Measurements from ENCODE around the gene LCP1.

Gene LCP1

DNA sequence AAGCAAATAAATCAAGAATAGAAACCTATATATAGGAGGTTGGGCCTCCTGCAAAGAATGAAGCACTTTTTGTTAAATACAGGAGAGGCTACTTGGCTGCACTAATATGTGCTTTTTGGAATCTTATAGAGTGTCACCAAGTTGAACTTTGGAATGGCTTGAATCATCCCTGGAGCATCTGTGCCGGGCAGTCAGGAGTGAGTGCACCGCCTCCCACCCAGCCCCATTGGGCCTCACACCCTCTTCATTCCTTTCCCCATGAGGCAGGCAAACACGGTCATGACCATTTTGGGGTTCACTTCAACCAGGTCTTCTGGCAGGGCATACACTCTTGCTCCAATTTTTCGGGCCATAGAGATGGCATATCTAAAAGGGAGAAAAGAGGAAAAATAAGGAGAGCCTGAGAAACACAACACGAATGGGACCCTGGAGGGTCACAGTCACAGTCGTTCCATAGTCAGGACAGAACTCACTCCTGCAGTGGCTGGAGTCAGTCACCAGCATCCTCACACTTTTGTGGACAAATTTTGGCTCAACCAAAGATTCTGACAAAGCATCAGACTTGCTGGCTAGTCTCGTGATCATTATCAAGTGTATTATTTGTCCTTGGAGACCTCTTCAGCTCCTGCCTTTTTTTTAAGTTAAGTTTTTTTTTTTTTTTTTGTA, 54.5 kb downstream of the LCP1 start:
- DNase-seq (ENCODE audit: low spot score), result no peak

DNA sequence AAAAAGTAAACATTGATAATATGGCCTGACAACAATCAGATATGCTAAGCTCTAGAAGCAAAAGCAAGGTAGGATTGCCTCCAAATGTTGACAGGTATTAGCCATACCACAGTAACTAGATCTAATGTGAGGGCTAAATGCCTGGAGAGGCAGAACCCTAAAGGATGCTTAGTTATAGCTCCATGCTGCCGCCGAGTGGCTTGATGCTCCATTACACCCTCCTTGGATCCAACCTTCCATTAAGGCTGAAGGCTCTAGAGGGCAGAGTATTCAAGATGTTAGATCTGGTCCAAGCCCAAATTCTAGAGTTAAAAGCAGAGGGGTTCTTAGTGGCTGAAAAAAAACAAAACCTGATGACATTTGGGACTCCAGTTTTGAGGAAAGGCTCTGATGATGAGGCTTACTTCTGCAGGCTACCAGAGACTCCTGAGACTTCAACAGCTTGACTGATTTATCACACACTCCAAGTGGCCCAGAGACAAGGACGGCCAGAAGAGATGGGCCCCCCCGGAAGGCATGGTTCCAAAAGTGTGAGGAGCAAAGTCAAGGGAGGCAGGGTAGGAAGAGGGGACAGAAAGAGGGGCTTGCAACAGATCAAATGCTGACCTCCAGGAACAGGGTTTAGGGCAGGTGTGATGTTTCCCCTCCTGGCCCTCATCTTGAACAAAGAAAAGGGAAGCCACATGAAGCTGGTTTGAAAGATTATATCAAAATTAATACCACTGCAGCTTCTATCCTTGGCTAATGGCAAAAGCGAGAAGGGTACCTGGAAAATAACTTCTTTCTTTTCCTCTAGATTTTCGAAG, 55.2 kb downstream of the LCP1 start:
- DNase-seq (ENCODE audit: low spot score), result peak; percentile 68

DNA sequence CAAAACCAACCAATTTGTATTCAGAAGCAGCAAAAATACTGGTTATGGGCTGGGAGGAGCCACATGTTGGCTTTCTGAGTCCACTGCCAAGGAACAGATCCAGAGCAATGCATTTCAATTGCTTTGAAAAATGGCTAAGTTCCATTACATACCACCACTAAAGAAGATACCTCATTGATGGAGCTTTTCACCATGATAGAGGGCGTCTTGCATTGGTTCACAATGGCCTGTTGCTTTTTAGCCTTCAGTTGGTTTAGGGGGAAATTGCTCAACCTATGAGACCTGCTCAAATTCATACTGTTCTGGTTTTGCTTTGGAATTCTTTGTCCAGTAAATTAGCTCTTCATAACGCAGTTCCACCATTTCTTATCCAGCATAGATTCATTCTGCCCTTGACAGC, 55.9 kb downstream of the LCP1 start:
- DNase-seq (ENCODE audit: low spot score), result no peak

DNA sequence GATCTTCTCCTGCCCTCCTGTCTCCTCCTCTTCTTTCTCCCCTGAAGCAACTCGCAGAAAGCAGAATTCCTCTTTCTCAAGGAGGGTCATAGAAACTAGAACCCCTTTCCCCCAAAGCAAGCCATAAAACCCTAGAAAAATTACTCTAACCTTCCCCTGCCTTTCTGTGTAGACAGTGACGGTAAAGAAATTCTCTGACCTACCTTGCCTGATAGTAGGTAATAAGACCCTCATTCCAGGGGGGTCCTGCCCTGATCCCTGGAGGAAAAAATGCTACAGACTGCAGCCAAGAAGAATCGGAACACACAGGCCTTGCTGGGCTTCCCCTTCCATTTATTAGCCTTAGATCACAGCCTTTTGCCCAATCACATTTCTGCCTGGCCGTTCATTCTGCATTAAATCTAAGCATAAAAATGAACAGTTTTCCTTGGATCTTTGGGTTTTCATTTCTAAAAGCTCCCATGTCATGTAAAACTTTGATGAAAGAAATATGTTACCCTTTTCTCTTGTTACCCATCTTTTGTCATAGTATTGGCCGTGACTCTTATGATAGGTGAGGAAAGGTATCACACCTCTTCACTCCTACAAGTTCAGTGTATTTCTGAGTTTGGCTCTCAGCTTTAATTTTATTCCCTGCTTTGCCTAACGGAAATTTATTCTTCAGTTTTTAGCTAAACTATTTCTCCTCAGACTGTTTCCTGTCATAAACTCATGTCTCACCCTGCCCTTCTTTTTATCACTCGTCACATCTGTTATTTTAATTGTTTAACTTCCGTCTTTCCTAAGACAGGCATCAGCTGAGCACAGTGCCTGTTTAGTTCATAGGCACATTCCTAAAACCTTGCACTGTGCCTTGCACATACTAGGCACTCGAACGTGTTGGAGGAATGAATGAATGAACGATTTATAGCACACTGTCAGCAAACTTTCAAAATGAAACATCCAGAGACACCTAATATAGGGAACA, 56.7 kb downstream of the LCP1 start:
- no peak for DNase-seq (ENCODE audit: low spot score)

DNA sequence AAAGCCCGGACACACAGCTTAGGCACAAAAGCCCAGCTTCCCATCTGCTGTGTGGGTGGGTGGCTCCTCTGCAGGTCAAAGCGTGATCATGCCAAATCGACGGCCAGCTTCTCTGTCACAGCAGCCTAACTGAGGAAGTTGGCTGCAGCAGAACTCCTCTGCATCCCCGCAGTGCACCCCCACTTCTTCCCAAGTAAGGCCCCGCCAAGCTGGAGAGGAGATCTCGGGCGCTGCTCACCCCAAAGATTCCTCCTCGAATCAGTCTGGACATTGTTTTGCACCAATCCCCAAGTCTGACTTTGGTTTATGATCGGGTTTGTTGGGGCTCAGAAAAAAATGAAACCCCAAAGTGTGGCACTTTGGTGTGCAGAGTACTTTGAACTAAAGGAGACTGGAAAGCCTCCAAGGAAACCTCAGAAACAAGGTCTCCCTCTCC, 57.4 kb downstream of the LCP1 start:
- peak; percentile 13 for DNase-seq (ENCODE audit: low spot score)

DNA sequence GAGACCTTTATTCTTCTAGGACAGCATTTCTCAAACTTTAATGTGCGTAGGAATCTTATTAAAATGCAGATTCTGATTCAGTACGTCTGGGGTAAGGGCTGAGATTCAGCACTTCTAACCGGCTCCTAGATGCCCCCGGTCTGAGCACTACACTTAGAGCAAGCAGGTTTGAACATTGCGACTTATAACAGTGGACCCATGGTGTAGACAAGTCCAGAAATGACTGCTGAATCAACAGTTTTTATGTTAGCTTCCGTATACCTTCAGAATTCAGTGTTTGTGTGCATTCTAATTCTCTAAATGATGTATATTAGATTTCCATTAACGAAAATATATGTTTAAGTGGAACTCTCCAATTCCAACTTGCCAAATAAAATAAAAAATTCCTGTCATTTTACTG, 59.7 kb downstream of the LCP1 start:
- DNase-seq (ENCODE audit: low spot score), result no peak

DNA sequence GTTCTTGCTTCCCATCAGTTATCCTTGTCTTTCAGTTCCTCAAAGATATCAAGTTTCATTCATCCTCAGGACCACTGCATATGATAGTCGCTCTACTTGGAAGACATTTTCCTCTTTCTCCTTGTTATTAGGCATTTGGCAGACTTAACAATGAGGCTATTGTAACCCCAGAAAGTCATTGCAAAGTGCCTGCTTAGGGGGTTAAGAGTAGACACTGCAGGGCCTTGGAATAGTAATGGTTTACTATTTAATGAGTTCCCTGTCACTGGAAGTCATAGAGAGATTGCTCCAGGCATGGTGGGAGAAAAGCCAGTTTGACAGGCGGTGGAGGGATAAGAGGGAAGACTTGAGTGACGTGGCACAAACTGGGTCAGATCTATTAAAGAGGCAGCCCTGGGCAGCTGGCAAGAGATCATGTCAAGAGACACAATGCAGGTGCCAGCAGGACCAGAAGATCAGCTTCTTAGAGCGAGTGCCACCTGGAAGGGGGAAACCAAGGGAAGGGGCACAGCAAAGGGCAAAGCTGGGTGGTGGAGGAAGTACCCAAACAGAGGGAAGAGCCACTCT, 60.3 kb downstream of the LCP1 start:
- no peak for DNase-seq (ENCODE audit: low spot score)

DNA sequence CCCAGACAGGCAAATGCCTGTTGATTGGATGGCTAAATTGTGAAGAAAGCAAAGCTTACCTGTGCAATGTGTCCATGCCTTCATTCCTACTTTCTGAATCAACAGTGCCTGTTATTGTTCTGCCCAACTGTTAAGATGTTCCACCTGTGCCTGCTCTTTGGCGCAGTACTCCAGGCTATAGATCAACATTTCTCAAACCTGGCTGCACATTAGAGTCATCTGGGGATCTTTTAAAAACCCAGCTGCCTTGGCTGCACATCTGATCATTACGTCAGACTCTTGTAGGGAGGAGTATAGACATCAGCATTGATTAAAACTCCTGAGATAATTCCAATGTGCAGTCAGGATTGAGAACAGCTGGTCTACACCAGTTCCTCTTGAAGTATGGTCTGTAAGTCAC, 60.9 kb downstream of the LCP1 start:
- DNase-seq (ENCODE audit: low spot score), result no peak

DNA sequence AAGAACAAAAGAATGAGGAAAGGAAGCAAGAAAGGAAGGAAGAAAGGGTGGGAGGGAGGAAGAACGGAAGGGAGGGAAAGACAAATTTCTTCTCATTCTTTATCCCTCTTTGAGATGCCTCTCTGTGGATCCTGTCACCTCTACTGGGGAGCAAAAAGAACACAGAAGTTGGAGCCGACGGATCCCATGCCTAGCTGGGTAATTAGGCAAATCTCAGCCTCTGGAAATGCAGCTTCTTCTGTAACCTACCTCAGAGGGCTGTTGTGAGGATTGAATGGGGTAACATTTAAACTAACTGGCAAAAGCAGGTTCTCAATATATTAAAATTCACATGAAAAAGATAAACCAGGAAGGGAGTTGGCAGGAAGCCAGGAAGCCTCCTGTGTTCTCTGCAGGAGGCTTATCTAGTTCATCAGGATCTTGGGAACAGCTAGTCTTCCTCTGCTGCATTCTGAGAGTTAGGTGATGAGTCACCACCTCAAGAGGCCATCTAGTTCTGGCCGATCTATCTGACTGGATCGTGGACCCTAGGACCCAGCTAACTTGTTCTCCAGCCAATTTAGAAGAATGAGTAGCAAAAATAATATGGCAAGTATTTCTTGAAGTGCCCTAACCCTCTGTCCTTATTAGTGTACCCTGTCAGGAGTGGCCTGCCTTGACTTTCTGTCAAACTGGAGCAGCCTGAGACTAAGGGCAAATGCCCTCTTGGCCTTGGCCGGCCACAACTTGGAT, 61.9 kb downstream of the LCP1 start:
- DNase-seq (ENCODE audit: low spot score), result no peak

DNA sequence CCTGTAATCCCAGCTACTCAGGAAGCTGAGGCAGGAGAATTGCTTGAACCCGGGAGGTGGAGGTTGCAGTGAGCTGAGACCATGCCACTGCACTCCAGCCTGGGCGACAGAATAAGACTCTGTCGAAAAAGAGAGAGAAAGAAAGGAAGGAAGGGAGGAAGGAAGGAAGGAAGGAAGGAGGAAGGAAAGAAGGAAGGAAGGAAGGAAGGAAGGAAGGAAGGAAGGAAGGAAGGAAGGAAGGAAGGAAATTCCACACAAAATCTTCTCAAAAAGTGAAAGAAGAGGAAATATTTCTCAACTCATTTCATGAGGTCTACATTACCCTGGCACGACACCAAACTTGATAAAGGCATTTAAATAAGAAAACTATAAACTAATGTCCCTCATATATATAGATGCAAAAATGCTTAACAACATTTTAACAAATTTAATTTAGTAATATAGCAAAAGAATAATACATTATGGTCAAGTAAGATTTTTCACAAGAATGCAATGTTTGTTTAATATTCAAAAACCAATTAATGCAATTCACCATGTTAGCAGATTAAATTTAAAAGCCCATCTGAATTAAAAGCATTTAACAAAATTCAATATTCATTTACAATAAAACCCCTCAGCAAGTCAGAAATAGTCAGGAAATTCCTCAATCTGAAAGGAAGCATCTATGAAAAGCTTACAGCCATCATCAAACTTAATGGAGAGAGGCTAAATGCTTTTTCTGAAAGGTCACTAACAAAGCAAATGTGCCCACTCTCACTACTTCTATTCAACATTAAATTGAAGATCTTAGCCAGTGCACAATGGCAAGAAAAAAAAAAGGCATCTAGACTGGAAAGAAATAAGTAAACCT, 65.1 kb downstream of the LCP1 start:
- DNase-seq (ENCODE audit: low spot score), result no peak

DNA sequence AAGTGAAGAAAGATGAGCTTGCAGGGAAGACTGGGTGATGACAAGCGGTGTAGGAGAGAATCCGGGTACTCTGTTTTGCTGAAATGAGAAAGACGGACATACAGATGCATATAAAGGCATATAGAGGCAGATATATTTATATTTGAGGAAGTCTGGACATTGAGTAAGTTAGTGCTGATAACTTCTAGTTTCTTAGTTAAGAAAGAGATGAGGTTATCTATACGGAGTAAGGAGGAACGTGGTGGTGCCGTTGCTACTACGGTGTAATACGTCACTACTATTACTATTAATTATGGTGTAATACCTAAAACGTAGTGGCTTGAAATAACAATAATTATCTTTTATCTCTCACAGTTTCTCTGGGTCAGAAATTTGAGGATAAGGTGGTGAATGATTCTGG, 67.4 kb downstream of the LCP1 start:
- DNase-seq (ENCODE audit: low spot score), result no peak

DNA sequence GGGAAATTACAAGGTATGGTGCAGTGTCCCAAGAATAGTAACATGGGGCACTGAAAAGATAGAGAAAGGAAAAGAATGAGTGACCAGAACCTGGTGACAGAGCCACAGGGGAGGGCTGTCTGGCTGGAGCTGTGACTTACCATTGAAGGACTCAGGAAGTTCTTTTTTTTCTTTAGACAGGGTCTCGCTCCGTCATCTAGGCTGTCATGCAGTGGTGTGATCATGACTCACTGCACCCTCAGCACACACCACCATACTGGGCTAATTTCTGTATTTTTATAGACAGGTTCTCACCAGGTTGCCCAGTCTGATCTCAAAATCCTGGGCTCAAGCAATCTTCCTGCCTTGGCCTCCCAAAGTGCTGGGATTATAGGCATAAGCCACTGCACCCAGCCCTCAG, 68.4 kb downstream of the LCP1 start:
- no peak for DNase-seq (ENCODE audit: low spot score)

DNA sequence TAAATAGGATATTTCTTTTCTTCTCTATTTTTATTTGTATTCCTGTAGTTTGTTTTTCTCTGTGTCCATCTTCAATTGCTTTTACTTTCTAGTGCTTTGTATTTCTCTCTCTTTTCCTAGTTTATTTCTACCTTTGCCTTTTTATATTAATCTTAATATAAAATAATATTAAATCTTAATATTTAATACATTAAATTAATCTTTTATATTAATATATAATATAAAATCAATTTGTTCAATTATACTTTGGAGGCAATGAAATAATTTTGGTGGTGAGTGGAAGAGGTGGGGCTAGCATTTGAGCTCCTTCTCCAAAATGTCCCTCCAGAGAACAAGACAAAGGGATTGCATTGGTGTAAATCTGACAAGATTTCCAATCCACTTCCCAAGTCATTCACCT, 70.8 kb downstream of the LCP1 start:
- DNase-seq (ENCODE audit: low spot score), result no peak

DNA sequence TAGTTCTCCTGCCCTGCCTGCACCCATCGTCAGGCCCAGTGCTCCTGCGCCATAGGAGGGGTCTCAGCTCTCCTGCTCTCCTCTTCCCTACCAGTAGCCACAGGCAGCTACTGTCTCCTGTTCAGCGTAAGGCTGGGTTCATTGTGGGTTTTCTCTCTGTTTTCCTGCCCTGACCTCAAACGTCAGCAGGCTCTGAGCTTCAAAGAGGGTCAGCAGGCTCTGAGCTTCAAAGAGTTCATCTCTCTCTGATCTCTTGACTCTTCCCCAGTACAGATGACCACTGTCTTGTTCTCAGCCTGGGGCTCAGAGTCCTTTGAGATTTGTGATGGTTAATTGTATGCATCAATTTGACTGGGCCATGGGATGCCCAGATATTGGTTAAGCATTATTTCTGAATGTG, 72.5 kb downstream of the LCP1 start:
- no peak for DNase-seq (ENCODE audit: low spot score)

DNA sequence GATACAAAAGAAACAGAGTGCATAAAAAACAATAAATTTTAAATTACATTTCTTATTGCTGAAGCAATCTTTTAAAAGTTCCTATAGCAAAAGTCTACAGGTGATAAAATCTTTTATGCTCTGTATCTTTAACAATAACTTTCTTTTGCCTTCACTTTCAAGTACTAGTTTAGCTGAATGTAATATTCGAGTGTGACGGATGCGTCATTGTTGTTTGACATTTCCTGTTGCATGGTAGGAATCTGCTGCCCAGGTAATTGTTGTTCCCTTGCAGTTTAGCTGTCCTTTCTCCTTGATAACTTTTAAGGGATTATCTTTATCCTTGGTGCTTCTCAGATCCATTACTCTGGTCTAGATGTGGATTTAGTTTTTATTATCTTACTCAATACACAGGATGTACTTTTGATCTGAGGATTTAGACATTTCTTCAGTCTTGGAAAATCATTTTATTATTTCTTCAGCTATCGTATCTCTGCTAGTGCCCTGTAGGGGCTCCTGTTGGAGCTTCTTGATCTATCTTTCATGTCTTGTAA, 75.1 kb downstream of the LCP1 start:
- no peak for DNase-seq (ENCODE audit: low spot score)

DNA sequence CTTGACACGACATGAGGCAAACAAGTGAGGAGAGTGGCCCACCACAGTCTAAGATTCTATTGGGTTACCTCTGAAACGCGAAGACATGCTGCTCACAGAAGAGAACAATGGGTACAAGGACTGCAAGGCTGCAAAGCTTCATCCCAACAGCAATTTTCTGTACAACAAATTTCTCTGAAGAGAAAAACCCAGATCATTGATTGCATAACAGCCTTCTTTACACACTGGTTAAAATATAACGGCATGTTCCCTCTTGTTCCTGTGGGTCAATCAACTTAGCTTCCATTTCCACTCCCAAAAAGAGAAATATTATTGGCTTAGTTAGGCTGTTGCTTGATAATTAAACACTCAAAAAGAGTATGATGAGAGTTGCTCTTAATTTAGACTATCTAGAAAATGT, 77.1 kb downstream of the LCP1 start, which contains the start of gene CPB2:
TSS of gene CPB2 (minus strand) at position 166 of the 400 bp plus-strand sequence. CDS start at position 142, 24 bp downstream.
- DNase-seq (ENCODE audit: low spot score), result no peak

DNA sequence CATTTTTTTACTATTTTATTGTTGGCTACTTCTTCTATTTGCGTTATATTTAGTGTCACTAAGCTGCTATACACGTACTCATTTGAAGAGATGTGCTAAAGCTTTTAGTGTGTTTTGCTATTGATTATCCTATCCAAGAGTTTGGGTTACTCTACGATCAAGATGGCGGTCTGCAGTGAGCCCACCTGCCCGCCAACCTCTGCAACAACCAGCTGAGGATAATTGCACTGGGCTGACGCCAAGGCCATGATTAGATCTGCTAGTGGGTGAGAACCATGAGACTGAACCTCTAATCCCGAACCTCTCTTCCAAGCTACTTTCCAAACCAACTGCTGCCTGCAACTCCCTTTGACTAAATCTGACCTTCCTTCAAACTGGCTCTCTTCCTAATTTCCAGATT, 78.9 kb downstream of the LCP1 start:
- DNase-seq (ENCODE audit: low spot score), result no peak

DNA sequence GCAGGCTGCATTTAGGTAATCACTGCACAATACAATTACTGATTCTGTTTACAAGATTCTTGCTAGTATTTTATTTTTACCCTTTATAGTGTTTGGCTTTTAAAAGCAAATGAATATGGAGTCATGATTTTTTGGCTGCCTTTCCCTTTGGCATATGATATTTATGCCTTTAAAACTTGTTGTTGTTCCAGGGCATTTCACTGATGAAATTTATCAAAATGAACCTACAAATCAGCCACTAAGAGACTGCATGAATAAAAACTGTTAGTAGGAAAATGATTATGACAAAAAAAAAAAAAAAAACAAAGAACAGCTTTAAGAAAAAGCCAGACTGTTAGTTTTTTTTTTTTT, 79.7 kb downstream of the LCP1 start:
- DNase-seq (ENCODE audit: low spot score), result no peak

DNA sequence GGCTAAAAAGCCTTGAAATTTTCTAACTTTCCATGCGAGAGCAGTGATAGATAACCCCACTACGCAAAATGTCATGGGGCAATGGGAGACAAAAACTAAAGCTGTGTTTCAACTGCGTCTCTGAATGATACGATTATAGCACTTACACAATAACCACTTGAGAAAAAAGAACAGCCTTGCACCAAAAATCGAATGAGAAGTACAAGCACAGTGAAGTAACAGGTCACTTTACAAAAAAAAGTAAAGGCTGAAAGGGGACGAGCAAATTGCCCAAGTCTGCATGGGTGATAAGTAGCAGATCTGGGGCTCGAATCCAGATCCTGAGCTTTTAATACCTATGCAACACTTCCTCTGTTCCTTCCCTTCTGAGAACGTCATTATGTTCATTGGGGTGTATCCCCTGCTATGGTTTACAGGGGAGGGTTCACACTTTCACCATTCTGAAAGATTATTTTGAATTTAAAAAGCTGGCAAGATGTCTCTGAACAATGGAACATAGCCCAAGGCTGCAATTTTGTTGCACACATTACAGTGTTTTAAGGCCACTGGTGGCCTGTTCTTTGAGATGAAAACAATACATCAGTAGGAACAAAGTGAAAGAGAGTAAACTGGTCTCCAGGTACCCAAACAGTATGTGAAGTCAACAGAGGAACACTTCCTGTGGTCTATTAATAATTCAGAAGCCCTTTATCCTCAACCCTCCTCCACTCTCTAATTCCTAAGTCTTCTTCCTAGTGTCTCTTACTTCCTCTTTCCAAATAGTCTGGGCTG, 80.3 kb downstream of the LCP1 start:
- DNase-seq (ENCODE audit: low spot score), result no peak

DNA sequence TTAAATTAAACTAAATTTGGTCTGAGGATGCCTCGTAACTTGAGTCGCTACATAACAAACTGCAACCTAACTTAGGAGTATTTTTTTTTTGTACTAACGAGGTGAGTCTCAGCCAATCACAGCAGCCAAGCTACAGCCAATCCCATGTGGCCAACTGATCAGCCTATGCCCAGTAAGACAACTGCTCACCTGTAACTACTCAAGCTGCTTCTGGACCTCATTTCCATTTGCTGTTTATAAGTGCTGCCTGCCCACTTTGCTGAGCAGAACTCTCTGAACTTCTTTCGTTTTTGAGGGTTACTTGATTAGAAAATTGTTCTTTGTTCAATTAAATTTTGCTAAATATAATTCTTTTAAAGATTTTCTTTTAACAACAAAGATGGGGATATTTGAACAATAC, 81.0 kb downstream of the LCP1 start:
- DNase-seq (ENCODE audit: low spot score), result no peak

Measured in germinal center (tissue), 1 donor.